Measurements from ENCODE around the gene MARVELD3. TPM values are rescaled to one million over a fixed set of nuclear protein-coding genes. Genes with fewer than 3 reads are reported as not detected.
A peak's percentile ranks its signal among the peaks of the same experiment; 100 is the strongest.

MARVELD3 gene
- total and polyA plus RNA-seq, 7 donors: 0.01 to 0.10 TPM; not detected in 5

- peaks cover 0 to 77% of the 10 kb centered on the region in 2 donors for H3K36me3 ChIP-seq (ENCODE audit: insufficient read depth in 1 of 2, low read depth in 1 of 2)
- TF ChIP-seq, protein P1, sequence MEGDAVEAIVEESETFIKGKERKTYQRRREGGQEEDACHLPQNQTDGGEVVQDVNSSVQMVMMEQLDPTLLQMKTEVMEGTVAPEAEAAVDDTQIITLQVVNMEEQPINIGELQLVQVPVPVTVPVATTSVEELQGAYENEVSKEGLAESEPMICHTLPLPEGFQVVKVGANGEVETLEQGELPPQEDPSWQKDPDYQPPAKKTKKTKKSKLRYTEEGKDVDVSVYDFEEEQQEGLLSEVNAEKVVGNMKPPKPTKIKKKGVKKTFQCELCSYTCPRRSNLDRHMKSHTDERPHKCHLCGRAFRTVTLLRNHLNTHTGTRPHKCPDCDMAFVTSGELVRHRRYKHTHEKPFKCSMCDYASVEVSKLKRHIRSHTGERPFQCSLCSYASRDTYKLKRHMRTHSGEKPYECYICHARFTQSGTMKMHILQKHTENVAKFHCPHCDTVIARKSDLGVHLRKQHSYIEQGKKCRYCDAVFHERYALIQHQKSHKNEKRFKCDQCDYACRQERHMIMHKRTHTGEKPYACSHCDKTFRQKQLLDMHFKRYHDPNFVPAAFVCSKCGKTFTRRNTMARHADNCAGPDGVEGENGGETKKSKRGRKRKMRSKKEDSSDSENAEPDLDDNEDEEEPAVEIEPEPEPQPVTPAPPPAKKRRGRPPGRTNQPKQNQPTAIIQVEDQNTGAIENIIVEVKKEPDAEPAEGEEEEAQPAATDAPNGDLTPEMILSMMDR (IDR thresholded peaks at IDR 0.05): no peak
- no peaks in the 10 kb centered on the region for H3K4me1 ChIP-seq
- DNase-seq (no peak), ATAC-seq (no peak)
- WGBS, 3 donors: 26 to 57% (median 39%) methylated on average over 2 of the region's 2 CpGs
- H3K4me3 ChIP-seq: no peak overlapping the region
- no peaks in the 10 kb centered on the region for H3K27me3 ChIP-seq (ENCODE audit: insufficient read depth in 3 of 3, low read length in 2 of 3)
- no peaks in the 10 kb centered on the region for H3K9me3 ChIP-seq
- H3K27ac ChIP-seq: no peak overlapping the region
- intact Hi-C loops (cut with DNase I): no loop called here
Observed at GRCh38 chr16:71648162-71648561, 22.2 kb downstream of the MARVELD3 start.

- no peak overlapping the region for H3K27ac ChIP-seq
- DNase-seq (no peak), ATAC-seq (no peak)
- no peaks in the 10 kb centered on the region for H3K27me3 ChIP-seq (ENCODE audit: insufficient read depth in 3 of 3, low read length in 2 of 3)
- no peak overlapping the region for H3K4me3 ChIP-seq
- peaks cover 0 to 84% of the 10 kb centered on the region in 2 donors for H3K36me3 ChIP-seq (ENCODE audit: insufficient read depth in 1 of 2, low read depth in 1 of 2)
- H3K4me1 ChIP-seq: no peaks in the 10 kb centered on the region
- TF ChIP-seq, protein P1 (IDR thresholded peaks at IDR 0.05): no peak
- 90 to 95% (median 95%) methylated on average over 6 of the region's 6 CpGs for WGBS, 3 donors
- intact Hi-C loops (cut with DNase I): no loop called here
- H3K9me3 ChIP-seq: no peaks in the 10 kb centered on the region
Observed at GRCh38 chr16:71648921-71649320, 22.9 kb downstream of the MARVELD3 start.

- Histone ChIP-seq H3K4me1 (no peaks in the 10 kb centered on the region), H3K36me3 (ENCODE audit: insufficient read depth in 1 of 2, low read depth in 1 of 2) (peaks cover 0 to 86% of the 10 kb centered on the region in 2 donors), H3K4me3 (no peak overlapping the region), H3K27me3 (ENCODE audit: insufficient read depth in 3 of 3, low read length in 2 of 3) (no peaks in the 10 kb centered on the region), H3K27ac (no peak overlapping the region), H3K9me3 (no peaks in the 10 kb centered on the region)
- DNase-seq (no peak), ATAC-seq (no peak)
- TF ChIP-seq, protein P1 (IDR thresholded peaks at IDR 0.05): no peak
- 95 to 97% (median 96%) methylated on average over 7 of the region's 7 CpGs for WGBS, 3 donors
- intact Hi-C loops (cut with DNase I): no loop called here
Observed at GRCh38 chr16:71649704-71650103, 23.7 kb downstream of the MARVELD3 start.

GRCh38 chr16:71658771-71659170, 32.8 kb downstream of the MARVELD3 start:
- H3K36me3 ChIP-seq (ENCODE audit: insufficient read depth in 1 of 2, low read depth in 1 of 2): peaks cover 5 to 83% of the 10 kb centered on the region in 2 donors
- H3K27ac ChIP-seq: no peak overlapping the region
- DNase-seq (no peak), ATAC-seq (peak in 1 of 4 donors; percentile 28)
- no peaks in the 10 kb centered on the region for H3K27me3 ChIP-seq (ENCODE audit: insufficient read depth in 3 of 3, low read length in 2 of 3)
- H3K9me3 ChIP-seq: no peaks in the 10 kb centered on the region
- intact Hi-C loops (cut with DNase I): no loop called here
- no peaks in the 10 kb centered on the region for H3K4me1 ChIP-seq
- WGBS, 3 donors: 55 to 68% (median 56%) methylated on average over 4 of the region's 4 CpGs
- TF ChIP-seq, protein P1 (IDR thresholded peaks at IDR 0.05): no peak
- H3K4me3 ChIP-seq: no peak overlapping the region

GRCh38 chr16:71659471-71659870, 33.5 kb downstream of the MARVELD3 start:
- Histone ChIP-seq H3K27ac (no peak overlapping the region), H3K36me3 (ENCODE audit: insufficient read depth in 1 of 2, low read depth in 1 of 2) (peaks cover 5 to 85% of the 10 kb centered on the region in 2 donors), H3K4me1 (no peaks in the 10 kb centered on the region), H3K4me3 (no peak overlapping the region), H3K27me3 (ENCODE audit: insufficient read depth in 3 of 3, low read length in 2 of 3) (no peaks in the 10 kb centered on the region), H3K9me3 (no peaks in the 10 kb centered on the region)
- WGBS, 3 donors: 96 to 98% (median 98%) methylated on average over 2 of the region's 2 CpGs
- DNase-seq: no peak
- ATAC-seq: no peak
- intact Hi-C loops (cut with DNase I): no loop called here
- TF ChIP-seq, protein P1 (IDR thresholded peaks at IDR 0.05): no peak

Measured in psoas muscle (tissue), 8 donors.